Panc1 (cell line): ENCODE data around the gene FANCC. TPM values are rescaled to one million over a fixed set of nuclear protein-coding genes. Genes with fewer than 3 reads are reported as not detected.

Experiments
- ATAC-seq: fragments of 200-7000 bp; cut with Tn5 transposase; 2 replicates; pipeline ENCODE4 v1.9.1; 2020; ENCODE audit warnings: mild to moderate bottlenecking, moderate library complexity
- BruUV-seq: library from RNA; stranded (reverse); fragments of 400-500 nt; replicated peaks from 2 replicates; lab custom pipeline; 2021; lab: Mats Ljungman, UMichigan
- CTCF ChIA-PET: fragments of 300-600 bp; sonication (Branson Sonifier 250); formaldehyde crosslinking; loops from one replicate; lab custom pipeline; 2022; ENCODE audit warnings: antibody characterized with exemption; lab: Charles Lee
- POLR2A ChIA-PET: fragments of 300-600 bp; sonication (Branson Sonifier 250); formaldehyde crosslinking; loops from one replicate; lab custom pipeline; 2022; ENCODE audit warnings: antibody characterized with exemption; lab: Charles Lee
- DNase-seq: peaks from one replicate; pipeline ENCODE4 v3.0.0-alpha.2; 2010; ENCODE audit warnings: low read depth, low spot score
- H3K27ac ChIP-seq: 2 replicates; pipeline ENCODE4 v1.5.1; 2011; ENCODE audit warnings: mild to moderate bottlenecking, low read length, inconsistent platforms
- H3K27me3 ChIP-seq: fragments of 200-500 bp; sonication (Bioruptor generic); 2 replicates; pipeline ENCODE4 v1.6.0; 2014; ENCODE audit warnings: low read length, inconsistent platforms; ENCODE audit not compliant: control insufficient read depth, insufficient read depth
- H3K36me3 ChIP-seq: fragments of 200-500 bp; sonication (Bioruptor generic); 2 replicates; pipeline ENCODE4 v1.5.1; 2014; ENCODE audit warnings: inconsistent platforms, mild to moderate bottlenecking, low read length, moderate library complexity; ENCODE audit not compliant: control insufficient read depth, insufficient read depth
- H3K4me1 ChIP-seq: 2 replicates; pipeline ENCODE4 v1.5.1; 2011; ENCODE audit warnings: inconsistent platforms, mild to moderate bottlenecking, low read length, moderate library complexity; ENCODE audit not compliant: control insufficient read depth, insufficient read depth
- H3K4me3 ChIP-seq, 2 experiments: 2 replicates each; pipeline ENCODE4 v1.5.1; 2011 to 2012; ENCODE audit warnings: low read depth in 2 of 2, low read length in 2 of 2, mild to moderate bottlenecking in 2 of 2, inconsistent platforms in 1 of 2, moderate library complexity in 1 of 2
- H3K9me3 ChIP-seq: fragments of 200-500 bp; sonication (Bioruptor generic); 2 replicates; pipeline ENCODE4 v1.5.1; 2014; ENCODE audit warnings: low read depth, mild to moderate bottlenecking, inconsistent platforms, low read length, moderate library complexity; ENCODE audit not compliant: control insufficient read depth, insufficient read depth
- CTCF ChIP-seq: fragments of 450-650 bp; IDR thresholded peaks from 2 replicates; pipeline ENCODE4 v1.5.1; 2017; ENCODE audit warnings: mild to moderate bottlenecking
- POLR2AphosphoS5 ChIP-seq: IDR thresholded peaks from 2 replicates; pipeline ENCODE4 v1.6.1; 2012; ENCODE audit warnings: mild to moderate bottlenecking, low read depth, low read length, moderate library complexity
- REST ChIP-seq, 2 experiments: IDR thresholded peaks; 2 replicates each; pipeline ENCODE4 v1.6.1; 2011 to 2012; ENCODE audit warnings: low read depth in 2 of 2, control low read depth in 1 of 2, low read length in 1 of 2, mild to moderate bottlenecking in 1 of 2, moderate library complexity in 1 of 2; ENCODE audit not compliant: insufficient read depth in 1 of 2
- SIN3A ChIP-seq: IDR thresholded peaks from 2 replicates; pipeline ENCODE4 v1.6.1; 2012; ENCODE audit warnings: low read depth, mild to moderate bottlenecking, low read length, moderate library complexity, borderline replicate concordance; ENCODE audit not compliant: insufficient read depth
- TCF7L2 ChIP-seq: IDR thresholded peaks from 2 replicates; pipeline ENCODE4 v1.6.1; 2011; ENCODE audit warnings: mild to moderate bottlenecking, low read depth, low read length, inconsistent platforms
- in situ Hi-C: cut with HindIII; loops from 2 replicates; pipeline ENCODE4 v1.10.0; 2016; ENCODE audit warnings: low sequenced_read_pairs, low pct_unique_long_range_greater_than_20kb
- intact Hi-C: fragments of 100-400 bp; cut with micrococcal nuclease; formaldehyde crosslinking; loops from one replicate; pipeline ENCODE4 v1.10.0; 2022; ENCODE audit not compliant: unreplicated experiment
- total RNA-seq: library from RNA; stranded (reverse); gene quantifications from one replicate; pipeline ENCODE4 v1.2.1, GENCODE V29; 2021; ENCODE audit not compliant: unreplicated experiment

The FANCC gene
- total RNA-seq, 1 experiment from 2014 or later = 17.8 TPM

- Histone ChIP-seq H3K36me3 (peaks cover 3% of the 10 kb centered on the region; the same call in 1 of the 2 replicates), H3K27ac (no peak overlapping the region), H3K27me3 (no peaks in the 10 kb centered on the region), H3K4me1 (peaks cover 11% of the 10 kb centered on the region; the same call in 1 of the 2 replicates), H3K9me3 (no peaks in the 10 kb centered on the region), H3K4me3 (no peak overlapping the region)
- no TSS peak for BruUV-seq
- in situ Hi-C loops = no loop called here
- CTCF ChIA-PET = no interaction called here
- ATAC-seq = no peak
- intact Hi-C loops = no loop called here
- POLR2A ChIA-PET = no interaction called here
- DNase-seq = no peak
- TF ChIP-seq TCF7L2 (no peak), CTCF (no peak), REST (IDR thresholded peaks at IDR 0.05; ENCODE audit: insufficient read depth in 1 of 2, low read depth in 2 of 2, low read length in 1 of 2) (no peak), SIN3A (no peak), POLR2AphosphoS5 (no peak)
Observed at GRCh38 chr9:95062596-95063065, 254.9 kb downstream of the FANCC start.

- H3K4me1 ChIP-seq = peaks cover 16% of the 10 kb centered on the region
- H3K27ac ChIP-seq = no peak overlapping the region
- no peaks in the 10 kb centered on the region for H3K9me3 ChIP-seq
- BruUV-seq = no TSS peak
- ChIA-PET CTCF (no interaction called here), POLR2A (no interaction called here)
- in situ Hi-C loops = no loop called here
- no peaks in the 10 kb centered on the region for H3K27me3 ChIP-seq
- DNase-seq (no peak), ATAC-seq (no peak)
- H3K36me3 ChIP-seq = peaks cover 3% of the 10 kb centered on the region; the same call in 1 of the 2 replicates
- TF ChIP-seq POLR2AphosphoS5 (no peak), SIN3A (no peak), CTCF (no peak), REST (IDR thresholded peaks at IDR 0.05; ENCODE audit: insufficient read depth in 1 of 2, low read depth in 2 of 2, low read length in 1 of 2) (no peak), TCF7L2 (no peak)
- no peak overlapping the region for H3K4me3 ChIP-seq
- intact Hi-C loops = no loop called here
Observed at GRCh38 chr9:95061916-95062595, 255.5 kb downstream of the FANCC start.
